ENCODE measurements around the gene DNAL1.
A peak's percentile ranks its signal among the peaks of the same experiment; 100 is the strongest.

The DNAL1 gene

GRCh38 chr14:73709904-73710469, 65.2 kb downstream of the DNAL1 start:
- no peak for DNase-seq

- no peak for DNase-seq
Measured at GRCh38 chr14:73710737-73711136, 66.0 kb downstream of the DNAL1 start.

- DNase-seq, result no peak
Measured at GRCh38 chr14:73712071-73712506, 67.3 kb downstream of the DNAL1 start.

GRCh38 chr14:73712540-73713180, 67.9 kb downstream of the DNAL1 start:
- peak; percentile 31 to 56 for DNase-seq

- DNase-seq, result no peak
Measured at GRCh38 chr14:73713206-73713802, 68.5 kb downstream of the DNAL1 start.

GRCh38 chr14:73713803-73714655, 69.2 kb downstream of the DNAL1 start, which contains the start of gene PNMA1:
TSS of gene PNMA1 (minus strand) at chr14:73714384. CDS start at chr14:73713639, 745 bp downstream.
- DNase-seq, result peak; percentile 66 to 95

- DNase-seq, result peak; percentile 54 to 77
Measured at GRCh38 chr14:73714656-73715081, 69.9 kb downstream of the DNAL1 start.

GRCh38 chr14:73715707-73716106, 70.9 kb downstream of the DNAL1 start:
- no peak for DNase-seq

GRCh38 chr14:73717266-73717665, 72.5 kb downstream of the DNAL1 start:
- no peak for DNase-seq

- no peak for DNase-seq
Measured at GRCh38 chr14:73717711-73718417, 73.1 kb downstream of the DNAL1 start.

GRCh38 chr14:73718418-73719251, 73.8 kb downstream of the DNAL1 start:
- no peak for DNase-seq

GRCh38 chr14:73719361-73719760, 74.6 kb downstream of the DNAL1 start:
- no peak for DNase-seq

GRCh38 chr14:73719791-73720190, 75.0 kb downstream of the DNAL1 start:
- DNase-seq, result no peak

GRCh38 chr14:73720636-73721035, 75.8 kb downstream of the DNAL1 start:
- DNase-seq, result no peak

GRCh38 chr14:73721101-73721821, 76.5 kb downstream of the DNAL1 start:
- no peak for DNase-seq

GRCh38 chr14:73722581-73722980, 77.8 kb downstream of the DNAL1 start:
- no peak for DNase-seq

GRCh38 chr14:73723406-73723796, 78.6 kb downstream of the DNAL1 start:
- no peak for DNase-seq

GRCh38 chr14:73723797-73724661, 79.2 kb downstream of the DNAL1 start:
- DNase-seq, result no peak

- DNase-seq, result no peak
Measured at GRCh38 chr14:73724696-73725095, 79.9 kb downstream of the DNAL1 start.

All from NCI-H526 (cell line).